Neutrophil (primary cell): ENCODE results near the gene C1orf35.
A peak's percentile ranks its signal among the peaks of the same experiment; 100 is the strongest.

Source experiments
- H3K27ac ChIP-seq: fragments of 200-600 bp; sonication (generic); 2 replicates; pipeline ENCODE4 v1.5.1; 2016; ENCODE audit warnings: mild to moderate bottlenecking, moderate library complexity
- H3K27me3 ChIP-seq: fragments of 200-600 bp; sonication (generic); 2 replicates; pipeline ENCODE4 v1.6.0; 2016; ENCODE audit warnings: mild to moderate bottlenecking
- H3K36me3 ChIP-seq: fragments of 200-600 bp; sonication (generic); 2 replicates; pipeline ENCODE4 v1.5.1; 2017
- H3K4me1 ChIP-seq, 2 experiments: fragments of 200-600 bp in 1 of 2; sonication (generic) in 1 of 2; 1 replicate in 1 of 2; 2 replicates in 1 of 2; pipeline versions ENCODE4 v1.5.1 to v1.6.1; 2013 to 2016; ENCODE audit warnings: low read depth in 1 of 2, low read length in 1 of 2, mild to moderate bottlenecking in 1 of 2, moderate library complexity in 1 of 2; ENCODE audit not compliant: control insufficient read depth in 1 of 2, insufficient read depth in 1 of 2
- H3K4me3 ChIP-seq, 2 experiments: fragments of 200-600 bp in 1 of 2; sonication (generic) in 1 of 2; 1 replicate in 1 of 2; 2 replicates in 1 of 2; pipeline ENCODE4 v1.5.1; 2013 to 2016; ENCODE audit warnings: low read depth in 1 of 2, low read length in 1 of 2, mild to moderate bottlenecking in 1 of 2, moderate library complexity in 1 of 2
- H3K9me3 ChIP-seq: fragments of 200-600 bp; sonication (generic); 2 replicates; pipeline ENCODE4 v1.5.1; 2016
- TF ChIP-seq, protein P1 (sequence below): fragments of 200-600 bp; sonication (generic); IDR thresholded peaks from 2 replicates; pipeline ENCODE4 v1.5.1; 2016; ENCODE audit warnings: antibody characterized with exemption

The C1orf35 gene

DNA sequence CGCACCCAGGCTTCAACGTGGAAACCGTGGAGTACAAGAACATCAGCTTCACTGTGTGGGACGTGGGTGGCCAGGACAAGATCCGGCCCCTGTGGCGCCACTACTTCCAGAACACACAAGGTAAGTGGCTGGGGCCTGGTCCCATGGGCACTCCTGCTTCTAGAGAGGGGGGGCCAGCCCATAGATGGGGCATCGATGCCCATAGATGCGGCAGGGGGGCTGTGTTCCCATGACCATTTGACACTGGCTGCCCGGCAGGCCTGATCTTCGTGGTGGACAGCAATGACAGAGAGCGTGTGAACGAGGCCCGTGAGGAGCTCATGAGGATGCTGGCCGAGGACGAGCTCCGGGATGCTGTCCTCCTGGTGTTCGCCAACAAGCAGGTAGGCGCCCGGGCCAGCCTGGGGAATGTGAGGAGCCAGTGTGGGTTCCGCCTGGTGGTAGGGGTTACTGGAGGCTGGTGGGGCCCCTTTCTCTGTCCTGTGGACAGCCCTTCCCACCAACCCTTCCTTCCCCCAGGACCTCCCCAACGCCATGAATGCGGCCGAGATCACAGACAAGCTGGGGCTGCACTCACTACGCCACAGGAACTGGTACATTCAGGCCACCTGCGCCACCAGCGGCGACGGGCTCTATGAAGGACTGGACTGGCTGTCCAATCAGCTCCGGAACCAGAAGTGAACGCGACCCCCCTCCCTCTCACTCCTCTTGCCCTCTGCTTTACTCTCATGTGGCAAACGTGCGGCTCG, 5.6 kb downstream of the C1orf35 start:
- Histone ChIP-seq H3K4me1 (peaks cover 25% of the 10 kb centered on the region in 2 experiments), H3K27ac (no peak overlapping the region), H3K9me3 (no peaks in the 10 kb centered on the region), H3K27me3 (no peaks in the 10 kb centered on the region), H3K4me3 (no peak overlapping the region), H3K36me3 (peaks cover 46% of the 10 kb centered on the region)
- TF ChIP-seq, protein P1, sequence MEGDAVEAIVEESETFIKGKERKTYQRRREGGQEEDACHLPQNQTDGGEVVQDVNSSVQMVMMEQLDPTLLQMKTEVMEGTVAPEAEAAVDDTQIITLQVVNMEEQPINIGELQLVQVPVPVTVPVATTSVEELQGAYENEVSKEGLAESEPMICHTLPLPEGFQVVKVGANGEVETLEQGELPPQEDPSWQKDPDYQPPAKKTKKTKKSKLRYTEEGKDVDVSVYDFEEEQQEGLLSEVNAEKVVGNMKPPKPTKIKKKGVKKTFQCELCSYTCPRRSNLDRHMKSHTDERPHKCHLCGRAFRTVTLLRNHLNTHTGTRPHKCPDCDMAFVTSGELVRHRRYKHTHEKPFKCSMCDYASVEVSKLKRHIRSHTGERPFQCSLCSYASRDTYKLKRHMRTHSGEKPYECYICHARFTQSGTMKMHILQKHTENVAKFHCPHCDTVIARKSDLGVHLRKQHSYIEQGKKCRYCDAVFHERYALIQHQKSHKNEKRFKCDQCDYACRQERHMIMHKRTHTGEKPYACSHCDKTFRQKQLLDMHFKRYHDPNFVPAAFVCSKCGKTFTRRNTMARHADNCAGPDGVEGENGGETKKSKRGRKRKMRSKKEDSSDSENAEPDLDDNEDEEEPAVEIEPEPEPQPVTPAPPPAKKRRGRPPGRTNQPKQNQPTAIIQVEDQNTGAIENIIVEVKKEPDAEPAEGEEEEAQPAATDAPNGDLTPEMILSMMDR, result no peak

DNA sequence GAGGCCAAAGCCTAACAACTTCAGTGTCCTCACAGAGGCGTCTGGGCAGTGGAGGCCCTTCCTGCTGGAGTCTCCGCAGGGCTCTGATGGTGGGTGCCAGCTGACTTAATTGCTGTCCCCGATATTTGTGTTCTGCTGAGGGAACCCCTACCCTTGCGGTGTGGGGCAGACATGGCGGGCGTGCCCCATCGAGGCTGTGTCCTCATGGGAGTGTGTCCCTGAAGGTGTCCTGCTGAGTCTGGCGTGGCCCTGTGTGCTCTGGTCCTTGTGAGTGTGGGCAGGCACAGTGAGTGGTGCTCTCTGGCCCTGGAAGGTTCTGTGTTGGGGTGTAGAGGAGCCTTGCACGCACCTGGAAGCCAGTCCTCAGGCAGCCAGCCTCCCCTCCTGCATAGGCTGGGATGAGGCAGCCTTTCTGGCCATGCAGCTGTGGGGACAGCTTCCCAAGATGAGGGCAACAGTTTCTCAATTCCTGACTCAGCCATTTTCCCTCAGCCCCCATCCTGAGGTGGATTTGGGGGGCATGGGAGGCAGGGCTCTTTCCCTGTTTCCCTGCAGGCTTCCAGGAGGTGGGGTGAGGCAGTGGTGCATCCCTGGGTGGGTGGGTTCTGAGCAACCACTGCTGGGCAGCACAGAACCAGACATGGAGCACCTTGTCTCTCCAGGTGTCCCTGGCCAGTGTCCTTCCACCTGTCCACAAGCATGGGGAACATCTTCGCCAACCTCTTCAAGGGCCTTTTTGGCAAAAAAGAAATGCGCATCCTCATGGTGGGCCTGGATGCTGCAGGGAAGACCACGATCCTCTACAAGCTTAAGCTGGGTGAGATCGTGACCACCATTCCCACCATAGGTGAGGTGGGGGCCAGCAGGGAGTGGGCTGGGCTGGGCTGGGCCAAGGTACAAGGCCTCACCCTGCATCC, 6.5 kb downstream of the C1orf35 start:
- Histone ChIP-seq H3K27ac (peak overlapping the region; percentile 33), H3K27me3 (no peaks in the 10 kb centered on the region), H3K4me1 (peaks cover 27% of the 10 kb centered on the region in 2 experiments), H3K9me3 (no peaks in the 10 kb centered on the region), H3K36me3 (peaks cover 47% of the 10 kb centered on the region), H3K4me3 (no peak overlapping the region)
- TF ChIP-seq, protein P1, result no peak

DNA sequence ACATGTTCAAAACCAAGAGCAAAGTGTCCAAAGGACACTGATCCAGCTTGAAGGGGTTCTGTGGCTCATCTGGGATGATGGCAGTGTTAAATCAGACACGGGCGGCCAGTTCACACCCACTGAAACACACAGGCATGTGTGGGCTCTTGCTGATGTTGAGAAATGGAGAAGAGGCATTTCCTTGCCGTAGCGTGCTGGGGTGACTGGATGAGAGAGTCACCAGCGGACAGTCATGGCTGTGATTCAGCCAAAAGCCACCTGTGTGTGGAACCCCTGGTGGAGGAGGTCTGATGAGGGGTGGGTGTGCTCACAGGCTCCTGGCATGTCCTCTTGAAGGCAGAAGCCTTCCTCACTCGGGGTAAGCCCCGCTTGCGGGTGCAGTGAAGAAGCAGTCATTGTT, 7.2 kb downstream of the C1orf35 start:
- Histone ChIP-seq H3K4me3 (no peak overlapping the region), H3K4me1 (peaks cover 27% of the 10 kb centered on the region in 2 experiments), H3K27ac (peak overlapping the region; percentile 11), H3K9me3 (no peaks in the 10 kb centered on the region), H3K27me3 (no peaks in the 10 kb centered on the region), H3K36me3 (peaks cover 47% of the 10 kb centered on the region)
- TF ChIP-seq, protein P1, result no peak

DNA sequence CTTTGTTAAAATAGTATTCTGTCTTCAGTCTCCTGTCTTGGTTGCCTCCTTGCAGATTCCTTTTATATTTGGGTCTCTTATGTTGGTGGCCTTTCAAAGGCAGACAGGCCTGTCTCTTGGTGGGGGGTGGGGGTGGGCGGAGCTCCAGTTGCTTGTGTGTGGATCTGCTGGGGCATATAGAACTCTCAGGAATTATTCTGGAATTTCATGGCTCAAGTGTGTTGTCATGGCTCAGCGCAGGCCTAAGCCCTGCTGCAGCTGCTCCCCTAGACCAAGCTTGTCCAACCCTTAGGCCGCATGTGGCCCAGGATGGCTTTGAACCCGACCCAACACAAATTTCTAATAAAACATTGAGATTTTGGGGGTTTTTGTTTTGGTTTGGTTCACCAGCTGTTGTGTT, 8.0 kb downstream of the C1orf35 start:
- H3K4me3 ChIP-seq, result no peak overlapping the region
- no peaks in the 10 kb centered on the region for H3K27me3 ChIP-seq
- peaks cover 45% of the 10 kb centered on the region for H3K36me3 ChIP-seq
- H3K4me1 ChIP-seq, result peaks cover 31% of the 10 kb centered on the region in 2 experiments
- H3K27ac ChIP-seq, result peak overlapping the region; percentile 11
- TF ChIP-seq, protein P1, result no peak
- no peaks in the 10 kb centered on the region for H3K9me3 ChIP-seq

DNA sequence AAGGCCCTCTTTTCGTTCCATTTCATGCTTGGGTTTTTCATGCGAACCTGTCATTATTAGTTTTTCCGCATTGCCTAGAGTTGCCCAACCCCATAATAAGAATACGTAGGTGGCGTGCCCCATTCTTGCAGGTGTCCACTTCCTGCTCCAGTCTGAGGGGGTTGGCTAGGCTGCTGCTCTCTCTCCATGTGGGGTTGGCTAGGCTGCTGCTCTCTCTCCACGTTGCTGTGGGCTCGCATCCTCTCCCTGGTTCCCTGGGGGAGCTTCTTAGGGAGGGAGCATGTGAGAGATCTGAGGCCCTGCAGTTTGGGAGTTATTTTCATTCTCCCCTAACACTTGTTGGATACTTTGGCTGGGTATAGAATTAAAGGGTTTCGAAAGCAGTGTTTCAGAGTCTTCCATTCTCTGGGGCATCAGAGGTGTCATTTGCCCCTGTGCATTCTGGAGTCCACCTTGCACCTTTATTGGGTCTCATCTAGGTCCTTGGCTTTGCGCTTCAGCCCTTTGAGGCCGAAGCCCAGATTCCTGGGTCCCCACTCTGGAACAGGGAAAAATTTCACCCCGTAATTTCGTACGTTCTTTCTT, 8.6 kb downstream of the C1orf35 start:
- H3K4me3 ChIP-seq, result no peak overlapping the region
- H3K36me3 ChIP-seq, result peaks cover 39% of the 10 kb centered on the region
- H3K9me3 ChIP-seq, result no peaks in the 10 kb centered on the region
- H3K27me3 ChIP-seq, result no peaks in the 10 kb centered on the region
- H3K4me1 ChIP-seq, result peaks cover 37% of the 10 kb centered on the region in 2 experiments
- no peak overlapping the region for H3K27ac ChIP-seq
- TF ChIP-seq, protein P1, result no peak
